Measurements from ENCODE around the gene KLF16.
A peak's percentile ranks its signal among the peaks of the same experiment; 100 is the strongest.

Gene KLF16

GRCh38 chr19:1860821-1861598 lies 2.4 kb downstream of the KLF16 start:
- H3K4me2 ChIP-seq (ENCODE audit: low read length): peak overlapping the region; percentile 84
- H2BK15ac ChIP-seq (replicated peaks; ENCODE audit: low read depth): no peak overlapping the region
- H3K36me3 ChIP-seq (ENCODE audit: control insufficient read depth, insufficient read depth, low read length): no peaks in the 10 kb centered on the region
- H3K4ac ChIP-seq (ENCODE audit: low read depth, low read length): no peak overlapping the region
- H4K5ac ChIP-seq (ENCODE audit: low read length): no peak overlapping the region
- H3K4me1 ChIP-seq (ENCODE audit: control insufficient read depth, low read depth, low read length): peaks cover 18% of the 10 kb centered on the region
- H3K79me2 ChIP-seq (ENCODE audit: control insufficient read depth, insufficient read depth, low read length): peaks cover 56% of the 10 kb centered on the region
- H3K23ac ChIP-seq (ENCODE audit: low read length): peak overlapping the region; percentile 99
- no peak for DNase-seq
- H2BK120ac ChIP-seq (ENCODE audit: low read depth, low read length): no peak overlapping the region
- no peak overlapping the region for H4K8ac ChIP-seq (ENCODE audit: low read depth, low read length)
- H2AK5ac ChIP-seq (ENCODE audit: low read length): no peak overlapping the region
- no peaks in the 10 kb centered on the region for H3K27me3 ChIP-seq (ENCODE audit: insufficient read depth, low read length, poor library complexity)
- no peak overlapping the region for H2BK5ac ChIP-seq (ENCODE audit: low read length)
- peak overlapping the region; percentile 82 for H3K9ac ChIP-seq (ENCODE audit: low read length)
- peaks cover 16% of the 10 kb centered on the region for H3K79me1 ChIP-seq (ENCODE audit: low read length)
- WGBS (ENCODE audit: extremely low coverage, insufficient coverage, low lambda C conversion rate): no CpG with 5 or more reads among the region's 28 CpGs
- no peak overlapping the region for H3K18ac ChIP-seq (ENCODE audit: low read length)
- H3K56ac ChIP-seq (ENCODE audit: low read length): peak overlapping the region; percentile 90
- peak overlapping the region; percentile 84 for H3K4me3 ChIP-seq (ENCODE audit: low read length)
- H3K27ac ChIP-seq (ENCODE audit: low read depth, low read length): no peak overlapping the region

- Histone ChIP-seq H3K18ac (ENCODE audit: low read length) (no peak overlapping the region), H3K79me2 (ENCODE audit: control insufficient read depth, insufficient read depth, low read length) (peaks cover 59% of the 10 kb centered on the region), H2AK5ac (ENCODE audit: low read length) (no peak overlapping the region), H4K8ac (ENCODE audit: low read depth, low read length) (no peak overlapping the region), H4K5ac (ENCODE audit: low read length) (no peak overlapping the region), H3K27me3 (ENCODE audit: insufficient read depth, low read length, poor library complexity) (no peaks in the 10 kb centered on the region), H3K4me2 (ENCODE audit: low read length) (peak overlapping the region; percentile 3), H3K36me3 (ENCODE audit: control insufficient read depth, insufficient read depth, low read length) (no peaks in the 10 kb centered on the region), H2BK15ac (replicated peaks; ENCODE audit: low read depth) (no peak overlapping the region), H3K4me1 (ENCODE audit: control insufficient read depth, low read depth, low read length) (peaks cover 21% of the 10 kb centered on the region), H3K23ac (ENCODE audit: low read length) (no peak overlapping the region), H3K79me1 (ENCODE audit: low read length) (peaks cover 20% of the 10 kb centered on the region), H3K27ac (ENCODE audit: low read depth, low read length) (no peak overlapping the region), H3K56ac (ENCODE audit: low read length) (peak overlapping the region; percentile 90), H3K9ac (ENCODE audit: low read length) (peak overlapping the region; percentile 82), H3K4me3 (ENCODE audit: low read length) (no peak overlapping the region), H2BK5ac (ENCODE audit: low read length) (no peak overlapping the region), H2BK120ac (ENCODE audit: low read depth, low read length) (no peak overlapping the region), H3K4ac (ENCODE audit: low read depth, low read length) (no peak overlapping the region)
- WGBS (ENCODE audit: extremely low coverage, insufficient coverage, low lambda C conversion rate): no CpG with 5 or more reads among the region's 32 CpGs
- DNase-seq: peak; percentile 89
These were observed 3.2 kb downstream of the KLF16 start for GRCh38 chr19:1860042-1860775.

- Histone ChIP-seq H4K8ac (ENCODE audit: low read depth, low read length) (no peak overlapping the region), H3K23ac (ENCODE audit: low read length) (no peak overlapping the region), H4K5ac (ENCODE audit: low read length) (no peak overlapping the region), H2BK120ac (ENCODE audit: low read depth, low read length) (no peak overlapping the region), H3K27me3 (ENCODE audit: insufficient read depth, low read length, poor library complexity) (no peaks in the 10 kb centered on the region), H3K56ac (ENCODE audit: low read length) (peak overlapping the region; percentile 5), H3K4me1 (ENCODE audit: control insufficient read depth, low read depth, low read length) (peaks cover 21% of the 10 kb centered on the region), H3K36me3 (ENCODE audit: control insufficient read depth, insufficient read depth, low read length) (no peaks in the 10 kb centered on the region), H3K79me2 (ENCODE audit: control insufficient read depth, insufficient read depth, low read length) (peaks cover 63% of the 10 kb centered on the region), H2BK5ac (ENCODE audit: low read length) (no peak overlapping the region), H2BK15ac (replicated peaks; ENCODE audit: low read depth) (no peak overlapping the region), H3K27ac (ENCODE audit: low read depth, low read length) (no peak overlapping the region), H3K4ac (ENCODE audit: low read depth, low read length) (no peak overlapping the region), H3K4me2 (ENCODE audit: low read length) (peak overlapping the region; percentile 24), H3K79me1 (ENCODE audit: low read length) (peaks cover 20% of the 10 kb centered on the region), H3K18ac (ENCODE audit: low read length) (no peak overlapping the region), H3K9ac (ENCODE audit: low read length) (peak overlapping the region; percentile 11), H2AK5ac (ENCODE audit: low read length) (no peak overlapping the region), H3K4me3 (ENCODE audit: low read length) (no peak overlapping the region)
- DNase-seq: peak; percentile 77
- no CpG with 5 or more reads among the region's 18 CpGs for WGBS (ENCODE audit: extremely low coverage, insufficient coverage, low lambda C conversion rate)
These were observed 4.0 kb downstream of the KLF16 start for GRCh38 chr19:1859331-1859781.

GRCh38 chr19:1858412-1859081 lies 4.8 kb downstream of the KLF16 start:
- Histone ChIP-seq H3K79me2 (ENCODE audit: control insufficient read depth, insufficient read depth, low read length) (peaks cover 64% of the 10 kb centered on the region), H2BK120ac (ENCODE audit: low read depth, low read length) (no peak overlapping the region), H3K18ac (ENCODE audit: low read length) (no peak overlapping the region), H3K4me2 (ENCODE audit: low read length) (no peak overlapping the region), H2AK5ac (ENCODE audit: low read length) (no peak overlapping the region), H3K9ac (ENCODE audit: low read length) (peak overlapping the region; percentile 39), H3K27me3 (ENCODE audit: insufficient read depth, low read length, poor library complexity) (no peaks in the 10 kb centered on the region), H3K4me3 (ENCODE audit: low read length) (no peak overlapping the region), H3K23ac (ENCODE audit: low read length) (no peak overlapping the region), H3K4me1 (ENCODE audit: control insufficient read depth, low read depth, low read length) (peaks cover 21% of the 10 kb centered on the region), H3K4ac (ENCODE audit: low read depth, low read length) (no peak overlapping the region), H2BK5ac (ENCODE audit: low read length) (no peak overlapping the region), H4K8ac (ENCODE audit: low read depth, low read length) (no peak overlapping the region), H3K79me1 (ENCODE audit: low read length) (peaks cover 20% of the 10 kb centered on the region), H4K5ac (ENCODE audit: low read length) (no peak overlapping the region), H3K27ac (ENCODE audit: low read depth, low read length) (no peak overlapping the region), H3K36me3 (ENCODE audit: control insufficient read depth, insufficient read depth, low read length) (no peaks in the 10 kb centered on the region), H2BK15ac (replicated peaks; ENCODE audit: low read depth) (no peak overlapping the region), H3K56ac (ENCODE audit: low read length) (no peak overlapping the region)
- no CpG with 5 or more reads among the region's 10 CpGs for WGBS (ENCODE audit: extremely low coverage, insufficient coverage, low lambda C conversion rate)
- no peak for DNase-seq

GRCh38 chr19:1857648-1858326 lies 5.6 kb downstream of the KLF16 start:
- Histone ChIP-seq H2BK15ac (replicated peaks; ENCODE audit: low read depth) (no peak overlapping the region), H3K4me3 (ENCODE audit: low read length) (no peak overlapping the region), H3K27ac (ENCODE audit: low read depth, low read length) (peak overlapping the region; percentile 21), H3K36me3 (ENCODE audit: control insufficient read depth, insufficient read depth, low read length) (no peaks in the 10 kb centered on the region), H3K27me3 (ENCODE audit: insufficient read depth, low read length, poor library complexity) (no peaks in the 10 kb centered on the region), H2BK5ac (ENCODE audit: low read length) (no peak overlapping the region), H3K4me2 (ENCODE audit: low read length) (no peak overlapping the region), H3K4me1 (ENCODE audit: control insufficient read depth, low read depth, low read length) (peaks cover 21% of the 10 kb centered on the region), H3K79me2 (ENCODE audit: control insufficient read depth, insufficient read depth, low read length) (peaks cover 64% of the 10 kb centered on the region), H3K56ac (ENCODE audit: low read length) (peak overlapping the region; percentile 93), H3K79me1 (ENCODE audit: low read length) (peaks cover 20% of the 10 kb centered on the region), H4K8ac (ENCODE audit: low read depth, low read length) (no peak overlapping the region), H4K5ac (ENCODE audit: low read length) (no peak overlapping the region), H3K4ac (ENCODE audit: low read depth, low read length) (peak overlapping the region; percentile 4), H2AK5ac (ENCODE audit: low read length) (no peak overlapping the region), H3K9ac (ENCODE audit: low read length) (peak overlapping the region; percentile 75), H2BK120ac (ENCODE audit: low read depth, low read length) (no peak overlapping the region), H3K18ac (ENCODE audit: low read length) (peak overlapping the region; percentile 23), H3K23ac (ENCODE audit: low read length) (no peak overlapping the region)
- no peak for DNase-seq
- no CpG with 5 or more reads among the region's 16 CpGs for WGBS (ENCODE audit: extremely low coverage, insufficient coverage, low lambda C conversion rate)
